IMR-90 (cell line): ENCODE results near the gene CPSF4. TPM values are rescaled to one million over a fixed set of nuclear protein-coding genes. Genes with fewer than 3 reads are reported as not detected.
A peak's percentile ranks its signal among the peaks of the same experiment; 100 is the strongest.

Source experiments
- ATAC-seq: fragments of 200-7000 bp; cut with Tn5 transposase; 2 replicates; pipeline ENCODE4 v1.9.1; 2020; ENCODE audit warnings: low read depth, mild to moderate bottlenecking, moderate library complexity
- BruUV-seq: library from RNA; stranded (reverse); fragments of 400-500 nt; replicated peaks from 2 replicates; lab custom pipeline; 2021; lab: Mats Ljungman, UMichigan
- CTCF ChIA-PET: fragments of 300-600 bp; formaldehyde crosslinking; extraction: SDS; loops from one replicate; lab custom pipeline; 2021; ENCODE audit warnings: antibody characterized with exemption; lab: Yijun Ruan, JAX
- POLR2A ChIA-PET: fragments of 300-600 bp; sonication (Branson Sonifier 250); formaldehyde crosslinking; loops from one replicate; lab custom pipeline; 2022; ENCODE audit warnings: antibody characterized with exemption; ENCODE audit not compliant: unreplicated experiment; lab: Charles Lee
- DNase-seq: peaks from one replicate; pipeline ENCODE4 v3.0.0; 2013
- H2AFZ ChIP-seq: replicated peaks from 2 replicates; pipeline ENCODE3; 2013; ENCODE audit warnings: low read length, mild to moderate bottlenecking; ENCODE audit not compliant: poor library complexity
- H2AK5ac ChIP-seq: 2 replicates; pipeline ENCODE4 v1.6.1; 2013; ENCODE audit warnings: low read depth, low read length, inconsistent platforms
- H2AK9ac ChIP-seq: replicated peaks from 2 replicates; pipeline ENCODE3; 2013; ENCODE audit warnings: mild to moderate bottlenecking, low read depth, low read length, moderate library complexity; ENCODE audit not compliant: poor library complexity
- H2BK120ac ChIP-seq: 2 replicates; pipeline ENCODE4 v1.6.1; 2013; ENCODE audit warnings: low read depth, low read length, inconsistent platforms
- H2BK15ac ChIP-seq: 3 replicates; pipeline ENCODE4 v1.6.1; 2013; ENCODE audit warnings: low read depth, low read length, inconsistent platforms
- H2BK20ac ChIP-seq: 2 replicates; pipeline ENCODE4 v1.6.1; 2013; ENCODE audit warnings: low read depth, mild to moderate bottlenecking, inconsistent platforms, low read length, moderate library complexity
- H2BK5ac ChIP-seq: 2 replicates; pipeline ENCODE4 v1.6.1; 2013; ENCODE audit warnings: mild to moderate bottlenecking, low read depth, low read length, inconsistent platforms; ENCODE audit not compliant: poor library complexity, severe bottlenecking
- H3K14ac ChIP-seq: replicated peaks from 2 replicates; pipeline ENCODE4 v1.6.1; 2013; ENCODE audit warnings: low read depth, low read length, inconsistent platforms
- H3K18ac ChIP-seq: 2 replicates; pipeline ENCODE4 v1.6.1; 2013; ENCODE audit warnings: low read depth, low read length, control low read depth
- H3K23ac ChIP-seq: 2 replicates; pipeline ENCODE4 v1.6.1; 2013; ENCODE audit warnings: low read depth, low read length, inconsistent platforms
- H3K27ac ChIP-seq: 2 replicates; pipeline ENCODE4 v1.5.1; 2013; ENCODE audit warnings: mild to moderate bottlenecking, control low read depth, low read length; ENCODE audit not compliant: insufficient read depth
- H3K27me3 ChIP-seq: 2 replicates; pipeline ENCODE4 v1.6.1; 2013; ENCODE audit warnings: low read length; ENCODE audit not compliant: control insufficient read depth, insufficient read depth
- H3K36me3 ChIP-seq: 2 replicates; pipeline ENCODE4 v1.6.1; 2013; ENCODE audit warnings: low read length, mixed read lengths; ENCODE audit not compliant: control insufficient read depth, insufficient read depth
- H3K4ac ChIP-seq: 2 replicates; pipeline ENCODE4 v1.6.1; 2013; ENCODE audit warnings: low read depth, low read length, inconsistent platforms
- H3K4me1 ChIP-seq: 2 replicates; pipeline ENCODE4 v1.6.1; 2013; ENCODE audit warnings: low read length, mixed read lengths; ENCODE audit not compliant: control insufficient read depth, insufficient read depth
- H3K4me2 ChIP-seq: 2 replicates; pipeline ENCODE4 v1.6.1; 2013; ENCODE audit warnings: low read depth, mild to moderate bottlenecking, control low read depth, low read length, moderate library complexity
- H3K4me3 ChIP-seq: 2 replicates; pipeline ENCODE4 v1.5.1; 2013; ENCODE audit warnings: low read depth, mild to moderate bottlenecking, control low read depth, low read length, moderate library complexity; ENCODE audit not compliant: insufficient read depth
- H3K56ac ChIP-seq: 2 replicates; pipeline ENCODE4 v1.6.1; 2013; ENCODE audit warnings: low read length, inconsistent platforms; ENCODE audit not compliant: insufficient read depth; ENCODE audit errors: extremely low read depth
- H3K79me1 ChIP-seq, 2 experiments: 2 replicates each; pipeline ENCODE4 v1.6.1; 2013; ENCODE audit warnings: low read length in 2 of 2, inconsistent platforms in 1 of 2, low read depth in 1 of 2
- H3K9ac ChIP-seq: 2 replicates; pipeline ENCODE4 v1.6.1; 2013; ENCODE audit warnings: low read depth, low read length, control low read depth
- H3K9me1 ChIP-seq: 2 replicates; pipeline ENCODE4 v1.6.1; 2013; ENCODE audit warnings: low read length, inconsistent platforms; ENCODE audit not compliant: insufficient read depth
- H3K9me3 ChIP-seq: 2 replicates; pipeline ENCODE4 v1.6.1; 2013; ENCODE audit warnings: low read length; ENCODE audit not compliant: control insufficient read depth, insufficient read depth
- H4K20me1 ChIP-seq: 2 replicates; pipeline ENCODE4 v1.6.1; 2013; ENCODE audit warnings: low read length, inconsistent platforms; ENCODE audit not compliant: insufficient read depth
- H4K5ac ChIP-seq: 2 replicates; pipeline ENCODE4 v1.6.1; 2013; ENCODE audit warnings: mild to moderate bottlenecking, low read depth, low read length, control low read depth
- H4K8ac ChIP-seq, 2 experiments: 2 replicates each; pipeline ENCODE4 v1.6.1; 2013; ENCODE audit warnings: low read depth in 2 of 2, low read length in 2 of 2, control low read depth in 1 of 2, inconsistent platforms in 1 of 2
- H4K91ac ChIP-seq: 2 replicates; pipeline ENCODE4 v1.6.1; 2013; ENCODE audit warnings: low read depth, low read length, inconsistent platforms; ENCODE audit not compliant: insufficient read depth
- CHD1 ChIP-seq: IDR thresholded peaks from 2 replicates; pipeline ENCODE4 v1.6.1; 2012; ENCODE audit warnings: low read depth, low read length, improper control_type of control experiment
- POLR2A ChIP-seq: IDR thresholded peaks from 2 replicates; pipeline ENCODE4 v1.6.1; 2012; ENCODE audit warnings: mild to moderate bottlenecking, low read depth, low read length
- RAD21 ChIP-seq: IDR thresholded peaks from 2 replicates; pipeline ENCODE4 v1.6.1; 2012; ENCODE audit warnings: low read length, improper control_type of control experiment
- RFX5 ChIP-seq: IDR thresholded peaks from 2 replicates; pipeline ENCODE4 v1.8.0; 2012; ENCODE audit warnings: low read depth, mild to moderate bottlenecking, low read length, moderate library complexity
- SMC3 ChIP-seq: fragments of 150-350 bp; IDR thresholded peaks from 2 replicates; pipeline ENCODE4 v1.6.1; 2016; ENCODE audit warnings: low read depth, mild to moderate bottlenecking, antibody characterized with exemption, low read length, moderate library complexity
- WGBS, 2 experiments: methylation state at CpG; one replicate each; pipeline versions ENCODE4 v1.1.5 to v1.1.7; 2013; ENCODE audit warnings: missing lambda C conversion rate in 2 of 2; ENCODE audit not compliant: insufficient read length in 1 of 2; ENCODE audit errors: extremely low coverage in 2 of 2; 5-methylcytosine and 5-hydroxymethylcytosine counted together
- dilution Hi-C: fragments of 300-500 bp; cut with HindIII; formaldehyde crosslinking; loops from one replicate; pipeline ENCODE4 v1.14.3; 2018; ENCODE audit warnings: low sequenced_read_pairs; ENCODE audit not compliant: unreplicated experiment
- in situ Hi-C: fragments of 300-500 bp; cut with MboI; formaldehyde crosslinking; loops from 3 replicates; pipeline ENCODE4 v1.14.3; 2019; ENCODE audit warnings: low sequenced_read_pairs, inconsistent platforms, mixed read lengths
- intact Hi-C: fragments of 100-400 bp; cut with micrococcal nuclease; formaldehyde crosslinking; loops from 2 replicates; pipeline ENCODE4 v1.10.0; 2022
- polyA plus RNA-seq, 3 experiments: library from polyadenylated mRNA; depleted of rRNA; stranded (reverse); fragments of >200 nt; gene quantifications; 2 replicates each; pipeline ENCODE4 v1.2.3, GENCODE V29; 2012; ENCODE audit warnings: low replicate concordance in 1 of 3
- total RNA-seq: library from RNA; depleted of rRNA; stranded (reverse); fragments of >200 nt; gene quantifications from 2 replicates; pipeline ENCODE4 v1.2.3, GENCODE V29; 2012

CPSF4 gene
- total and polyA plus RNA-seq, 2 of the 4 experiments (the other 2 are of a cell fraction) = 23.8 to 44.9 TPM

DNA sequence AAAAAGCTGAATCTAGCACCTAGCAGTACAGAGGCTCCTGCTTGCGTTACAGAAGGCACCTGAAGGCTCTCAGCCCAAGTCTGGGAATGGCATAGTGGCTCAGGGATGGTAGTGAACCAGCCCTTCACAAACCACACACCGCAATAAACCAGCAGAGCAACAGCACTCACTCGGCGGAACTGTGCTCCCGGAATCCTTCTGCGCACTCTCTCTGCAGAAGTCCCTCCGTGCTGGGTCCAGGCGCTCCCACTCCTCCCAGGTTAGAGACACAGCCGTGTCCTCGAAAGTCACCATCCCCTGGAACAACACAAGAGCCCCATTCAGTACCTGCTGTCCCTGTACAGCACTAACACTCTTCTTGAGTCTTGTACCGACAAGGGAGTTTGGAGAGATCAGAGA lies 59.8 kb downstream of the CPSF4 start:
- 75% methylated on average over 4 of the region's 11 CpGs; no CpG with 5 or more reads in 1 of the 2 experiments for WGBS, 2 experiments
- Histone ChIP-seq H2BK5ac (no peak overlapping the region), H3K14ac (peak overlapping the region; percentile 25; the same call in 1 of the 2 replicates), H2BK120ac (no peak overlapping the region), H4K20me1 (peaks cover 11% of the 10 kb centered on the region; the same call in 1 of the 2 replicates), H3K9me3 (peaks cover 16% of the 10 kb centered on the region), H3K23ac (0 out of 2 replicates have a peak overlapping the region, but pooled peaks have one; percentile 24), H2AK5ac (no peak overlapping the region), H4K5ac (no peak overlapping the region), H3K9me1 (0 out of 2 replicates have a peak, but pooled peaks cover 4% of the 10 kb centered on the region), H3K27me3 (no peaks in the 10 kb centered on the region), H4K91ac (no peak overlapping the region), H2BK15ac (no peak overlapping the region), H3K4me2 (peak overlapping the region; percentile 100), H3K56ac (no peak overlapping the region), H3K79me1 (peaks cover 20 to 42% of the 10 kb centered on the region in 2 experiments), H3K4me1 (peaks cover 3% of the 10 kb centered on the region), H3K18ac (no peak overlapping the region), H2AK9ac (no peak overlapping the region), H3K4ac (no peak overlapping the region), H3K9ac (peak overlapping the region; percentile 65), H4K8ac (no peak overlapping the region), H3K36me3 (peaks cover 25% of the 10 kb centered on the region), H2AFZ (no peak overlapping the region), H2BK20ac (no peak overlapping the region), H3K4me3 (peak overlapping the region; percentile 57), H3K27ac (0 out of 2 replicates have a peak overlapping the region, but pooled peaks have one; percentile 5)
- in situ Hi-C loops (no loop called here), intact Hi-C loops (no loop called here), dilution Hi-C loops (no loop called here)
- no TSS peak for BruUV-seq
- ATAC-seq (no peak), DNase-seq (no peak)
- POLR2A ChIA-PET = no interaction called here
- TF ChIP-seq SMC3 (no peak), POLR2A (no peak), RAD21 (no peak), CHD1 (no peak), RFX5 (no peak)
- CTCF ChIA-PET = no interaction called here
